Pancreas (tissue), 10 donors: ENCODE results near the gene MTFP1. TPM values are rescaled to one million over a fixed set of nuclear protein-coding genes. Genes with fewer than 3 reads are reported as not detected.

Experiments
- ATAC-seq, 4 donors: fragments of 200-7000 bp; cut with Tn5 transposase; one replicate each; pipeline versions ENCODE4 v1.8.0 to v1.9.1; 2020; ENCODE audit warnings: mild to moderate bottlenecking in 4 of 4, moderate library complexity in 4 of 4
- DNase-seq, 6 donors: peaks; one replicate each; pipeline ENCODE4 v3.0.0-alpha.2; 2020
- FAIRE-seq: peaks from 2 replicates; lab custom pipeline; 2012; peaks lifted over from hg19 to GRCh38; lab: Jason Lieb, UNC
- H3K27ac ChIP-seq, 4 donors: fragments of 200-600 bp; sonication (generic); 1 replicate in 3 of 4; 2 replicates in 1 of 4; pipeline versions ENCODE4 v1.5.0 to v1.8.0; 2020
- H3K27me3 ChIP-seq, 4 donors: fragments of 200-600 bp; one replicate each; pipeline ENCODE4 v1.8.0; 2021
- H3K36me3 ChIP-seq, 3 donors: fragments of 200-600 bp; sonication (generic) in 1 of 3; one replicate each; pipeline versions ENCODE4 v1.5.0 to v1.8.0; 2020 to 2021
- H3K4me1 ChIP-seq, 3 donors: fragments of 200-600 bp; one replicate each; pipeline ENCODE4 v1.8.0; 2021
- H3K4me3 ChIP-seq, 4 donors: fragments of 200-600 bp; sonication (generic) in 2 of 4; one replicate each; pipeline versions ENCODE4 v1.5.0 to v1.8.0; 2020 to 2021
- H3K9me3 ChIP-seq, 4 donors: fragments of 200-600 bp; one replicate each; pipeline ENCODE4 v1.8.0; 2021
- WGBS, 2 donors: extraction: QIAGEN DNeasy Blood & Tissue Kit; methylation state at CpG; one replicate each; pipeline ENCODE4 v1.1.7; 2013; 5-methylcytosine and 5-hydroxymethylcytosine counted together
- intact Hi-C, 3 donors: fragments of 100-400 bp; cut with DNase I; formaldehyde crosslinking; loops; one replicate each; pipeline versions ENCODE4 v1.11.1 to v1.14.2; 2022
- polyA plus RNA-seq, 2 donors: library from polyadenylated mRNA; stranded (reverse); fragments of 200-250 nt; gene quantifications; one replicate each; pipeline ENCODE4 v1.2.3, GENCODE V29; 2013
- total RNA-seq, 6 donors: library from RNA; stranded (reverse); fragmentation: NEBNext Ultra II Directional in 4 of 6; extraction: Animal tissue kit (Norgen Biotek cat#: 25700) in 4 of 6; gene quantifications; one replicate each; pipeline versions ENCODE4 v1.2.1 to v1.2.4, GENCODE V29; 2021 to 2023
- TF ChIP-seq, protein P1 (sequence below), 4 donors: fragments of 200-600 bp; sonication (generic) in 3 of 4; IDR thresholded peaks; one replicate each; pipeline versions ENCODE4 v1.5.0 to v1.8.0; 2021; ENCODE audit warnings: antibody characterized with exemption in 4 of 4
- donor health status: healthy with polysubstance abuse.
- donor health status: DM: no; HTN: no; CAD: no; lungs with moderate emphysema.
- donor health status: DM: no; HTN: no; CAD: no.
- donor health status: control.
- donor health status: control.
- donor health status: Bipolar disorder and iron deficiency.
- donor health status: DM: yes; HTN: yes; CAD: no.
- donor health status: DM: no; HTN: no; CAD: no.
- donor health status: DM: no; HTN: no; CAD: no.
- donor health status: DM: yes; HTN: yes; CAD: no.

Gene MTFP1
- total and polyA plus RNA-seq, 8 donors, result 3.2 to 15.7 (median 8.6) TPM

DNA sequence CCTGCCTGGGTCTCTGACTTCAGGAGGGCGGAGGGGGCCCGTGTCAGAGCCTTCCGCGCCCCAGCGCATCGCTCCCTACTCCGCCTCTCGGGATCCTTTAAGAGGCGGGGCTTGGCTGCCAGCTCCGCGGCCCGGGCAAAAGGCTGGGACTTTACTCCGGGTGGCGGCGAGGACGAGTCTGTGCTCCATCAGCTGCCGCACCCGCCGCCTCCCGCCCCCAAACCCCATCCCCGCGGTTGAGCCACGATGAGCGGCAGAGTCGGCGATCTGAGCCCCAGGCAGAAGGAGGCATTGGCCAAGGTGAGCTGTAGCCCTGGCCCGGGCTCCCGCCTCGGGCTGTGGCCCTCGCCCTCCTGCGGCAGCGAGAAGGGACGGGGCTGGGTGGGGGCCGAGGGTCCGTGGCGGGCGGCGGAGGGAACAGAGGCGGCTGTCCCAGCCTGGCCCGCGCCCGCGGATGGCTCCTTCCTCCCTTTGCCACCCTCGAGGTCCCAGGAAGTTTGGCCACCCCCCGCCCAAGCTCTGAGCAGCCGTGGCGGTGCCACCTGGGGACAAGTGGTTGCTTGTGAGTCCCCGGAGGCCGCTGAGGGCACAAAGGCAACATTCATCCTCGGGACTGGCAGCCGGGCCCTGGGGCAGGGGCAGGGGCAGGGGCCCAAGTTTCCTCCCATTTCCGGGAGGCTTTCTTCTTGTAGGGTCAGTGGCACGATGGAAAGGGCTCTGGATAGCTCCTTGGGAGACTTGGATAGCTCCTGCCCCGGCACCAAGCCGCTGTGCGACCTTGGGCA, 28.5 kb upstream of the MTFP1 start, which contains the start of gene SEC14L2:
Gene SEC14L2, plus strand, starts transcription at position 148 of the 785 bp plus-strand sequence. Its CDS starts 99 bp downstream, at position 247.
- intact Hi-C loops, result no loop called here
- peak within 1 kb of the TSS in 2 of 4 donors; percentile 5 to 39 for H3K27ac ChIP-seq

DNA sequence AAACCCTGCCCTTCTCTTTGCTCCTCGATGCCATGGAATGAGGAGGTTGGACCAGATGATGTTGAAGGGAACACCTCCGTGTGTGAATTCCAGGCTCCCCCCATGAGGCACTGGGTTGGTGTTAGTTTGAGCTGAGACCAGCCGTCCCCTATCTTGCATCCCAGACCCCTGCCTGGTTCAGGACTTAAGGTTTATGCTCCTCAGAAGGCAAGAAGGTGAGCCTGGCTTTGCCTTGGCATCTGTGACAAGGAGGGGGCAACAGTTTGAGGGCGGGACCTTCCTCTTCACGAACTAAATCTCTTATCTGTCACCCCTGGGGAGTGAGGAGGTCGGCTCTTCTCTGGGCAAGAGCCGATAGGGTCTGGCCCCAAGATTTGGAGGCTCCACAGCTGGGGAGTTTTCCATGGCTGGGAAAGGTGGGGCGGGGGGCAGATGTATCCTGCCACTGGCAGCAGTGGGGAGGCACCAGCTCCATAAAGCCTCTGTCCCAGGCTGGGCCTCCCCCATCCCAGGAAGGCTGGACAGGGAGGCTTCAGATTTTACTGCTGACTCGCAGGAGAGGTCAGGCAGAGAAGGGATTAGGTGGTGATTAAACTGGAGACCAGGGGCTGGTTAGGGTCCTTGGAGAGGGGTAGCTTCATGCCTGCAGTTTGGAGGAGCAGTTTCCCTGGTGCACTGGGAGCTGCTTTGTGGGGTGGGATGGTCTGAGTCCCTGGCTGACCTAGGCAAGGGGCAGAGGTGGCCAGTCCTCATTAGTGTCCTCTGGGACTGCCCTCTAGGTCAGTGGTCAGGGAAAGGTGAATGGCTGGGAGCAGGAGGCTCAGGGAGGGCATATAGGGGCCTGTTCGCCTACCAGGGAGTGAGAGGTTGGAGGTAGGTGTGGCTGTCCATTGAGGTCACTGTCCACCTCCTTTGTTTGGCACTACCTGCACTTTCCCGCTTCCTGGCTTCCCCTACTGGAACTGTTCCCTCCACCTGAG, 27.6 kb upstream of the MTFP1 start:
- Histone ChIP-seq H3K27ac (no peak overlapping the region), H3K4me3 (peak overlapping the region in 3 of 4 donors; percentile 33 to 72 (median 63)), H3K36me3 (no peaks in the 10 kb centered on the region), H3K4me1 (peaks cover 0 to 5% (median 0%) of the 10 kb centered on the region in 3 donors), H3K27me3 (no peaks in the 10 kb centered on the region), H3K9me3 (no peaks in the 10 kb centered on the region)
- 24 to 26% methylated on average over 11 of the region's 11 CpGs for WGBS, 2 donors
- TF ChIP-seq, protein P1, sequence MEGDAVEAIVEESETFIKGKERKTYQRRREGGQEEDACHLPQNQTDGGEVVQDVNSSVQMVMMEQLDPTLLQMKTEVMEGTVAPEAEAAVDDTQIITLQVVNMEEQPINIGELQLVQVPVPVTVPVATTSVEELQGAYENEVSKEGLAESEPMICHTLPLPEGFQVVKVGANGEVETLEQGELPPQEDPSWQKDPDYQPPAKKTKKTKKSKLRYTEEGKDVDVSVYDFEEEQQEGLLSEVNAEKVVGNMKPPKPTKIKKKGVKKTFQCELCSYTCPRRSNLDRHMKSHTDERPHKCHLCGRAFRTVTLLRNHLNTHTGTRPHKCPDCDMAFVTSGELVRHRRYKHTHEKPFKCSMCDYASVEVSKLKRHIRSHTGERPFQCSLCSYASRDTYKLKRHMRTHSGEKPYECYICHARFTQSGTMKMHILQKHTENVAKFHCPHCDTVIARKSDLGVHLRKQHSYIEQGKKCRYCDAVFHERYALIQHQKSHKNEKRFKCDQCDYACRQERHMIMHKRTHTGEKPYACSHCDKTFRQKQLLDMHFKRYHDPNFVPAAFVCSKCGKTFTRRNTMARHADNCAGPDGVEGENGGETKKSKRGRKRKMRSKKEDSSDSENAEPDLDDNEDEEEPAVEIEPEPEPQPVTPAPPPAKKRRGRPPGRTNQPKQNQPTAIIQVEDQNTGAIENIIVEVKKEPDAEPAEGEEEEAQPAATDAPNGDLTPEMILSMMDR (IDR thresholded peaks at IDR 0.05), result no peak
- DNase-seq, result no peak
- FAIRE-seq, result no peak
- intact Hi-C loops, result no loop called here
- peak in 1 of 4 donors; percentile 4 for ATAC-seq

More for the DNA sequence above, 28.5 kb upstream of the MTFP1 start, which contains the start of gene SEC14L2:
- DNase-seq, result peak; percentile 51 to 88 (median 68)
- TF ChIP-seq, protein P1 (IDR thresholded peaks at IDR 0.05), result no peak
- no peak for FAIRE-seq
- Histone ChIP-seq H3K27me3 (no peaks in the 10 kb centered on the region), H3K4me3 (peak within 1 kb of the TSS; percentile 33 to 72 (median 64)), H3K36me3 (no peaks in the 10 kb centered on the region), H3K4me1 (peaks cover 0 to 5% (median 0%) of the 10 kb centered on the region in 3 donors), H3K9me3 (no peaks in the 10 kb centered on the region)
- peak; percentile 79 to 93 (median 88) for ATAC-seq
- WGBS, 2 donors, result 0 to 1% methylated on average over 49 to 56 of the region's 56 CpGs

DNA sequence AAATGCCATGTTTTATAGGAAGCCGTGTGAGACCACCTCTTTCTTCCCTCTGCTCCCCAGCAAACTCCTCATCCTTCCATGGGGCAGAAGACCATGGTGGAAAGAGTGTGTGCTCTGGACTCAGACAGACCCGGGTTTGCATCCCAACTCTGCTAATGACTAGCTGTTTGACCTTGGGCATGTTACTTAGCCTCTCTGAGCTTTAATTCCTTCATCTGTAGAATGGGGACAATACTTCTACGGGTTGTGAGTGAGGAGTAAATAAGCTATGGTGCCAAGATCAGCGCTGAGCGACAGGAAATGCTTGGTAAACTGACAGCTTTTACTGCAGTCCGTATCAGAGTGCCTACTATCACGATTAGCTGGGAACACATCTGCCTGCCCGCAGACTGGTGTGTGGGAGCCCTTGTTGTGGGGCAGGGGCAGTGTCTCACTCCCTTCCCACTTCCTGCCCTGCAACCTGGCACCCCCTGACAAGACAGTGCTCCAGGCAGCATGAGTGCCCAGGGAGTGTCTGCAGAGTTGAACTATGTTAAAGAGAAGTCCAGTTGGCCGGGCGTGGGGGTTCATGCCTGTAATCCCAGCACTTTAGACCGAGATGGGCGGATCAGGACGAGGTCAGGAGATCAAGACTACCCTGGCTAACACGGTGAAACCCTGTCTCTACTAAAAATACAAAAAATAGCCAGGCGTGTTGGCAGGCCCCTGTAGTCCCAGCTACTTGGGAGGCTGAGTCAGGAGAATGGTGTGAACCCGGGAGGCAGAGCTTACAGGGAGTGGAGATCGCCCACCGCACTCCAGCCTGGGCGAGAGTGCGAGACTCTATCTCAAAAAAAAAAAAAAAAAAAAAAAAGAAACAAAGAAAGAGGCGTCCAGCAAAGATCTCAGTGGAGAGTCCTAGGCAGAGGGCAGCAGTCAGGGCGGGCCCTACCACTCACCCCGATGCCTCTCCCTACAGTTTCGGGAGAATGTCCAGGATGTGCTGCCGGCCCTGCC, 26.6 kb upstream of the MTFP1 start:
- no peaks in the 10 kb centered on the region for H3K27me3 ChIP-seq

DNA sequence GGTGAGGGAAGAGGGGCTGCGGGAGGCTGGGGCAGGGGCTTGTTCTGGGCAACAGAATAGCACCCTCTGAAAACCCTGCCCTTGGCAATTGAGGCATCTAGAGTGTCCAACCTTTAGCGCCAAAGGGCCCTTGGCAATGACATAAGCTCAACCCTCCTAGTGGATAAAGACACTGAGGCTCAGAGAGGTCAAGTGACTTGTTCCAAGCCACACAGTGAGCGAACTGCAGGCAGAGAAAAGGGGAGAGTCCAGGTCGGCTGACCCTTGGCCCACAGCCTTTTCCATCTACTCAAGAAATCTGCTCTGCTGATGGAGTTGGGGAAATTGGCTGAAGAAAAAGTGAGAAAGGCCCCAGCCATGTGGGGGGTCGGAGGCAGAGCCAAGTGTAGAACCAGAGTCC, 25.9 kb upstream of the MTFP1 start:
- H3K27me3 ChIP-seq, result no peaks in the 10 kb centered on the region

More for the DNA sequence above, 26.6 kb upstream of the MTFP1 start:
- Histone ChIP-seq H3K36me3 (no peaks in the 10 kb centered on the region), H3K4me3 (no peak overlapping the region), H3K9me3 (no peaks in the 10 kb centered on the region), H3K27ac (no peak overlapping the region), H3K4me1 (peaks cover 0 to 5% (median 0%) of the 10 kb centered on the region in 3 donors)
- TF ChIP-seq, protein P1 (IDR thresholded peaks at IDR 0.05), result no peak
- 59 to 66% methylated on average over 23 to 25 of the region's 25 CpGs for WGBS, 2 donors
- no peak for FAIRE-seq
- no peak for ATAC-seq
- no peak for DNase-seq
- intact Hi-C loops, result no loop called here

More for the DNA sequence above, 25.9 kb upstream of the MTFP1 start:
- FAIRE-seq (no peak), DNase-seq (no peak), ATAC-seq (no peak)
- 73 to 88% methylated on average over 5 of the region's 5 CpGs for WGBS, 2 donors
- intact Hi-C loops, result no loop called here
- Histone ChIP-seq H3K27ac (no peak overlapping the region), H3K9me3 (no peaks in the 10 kb centered on the region), H3K4me3 (no peak overlapping the region), H3K4me1 (peaks cover 0 to 5% (median 0%) of the 10 kb centered on the region in 3 donors), H3K36me3 (no peaks in the 10 kb centered on the region)
- TF ChIP-seq, protein P1 (IDR thresholded peaks at IDR 0.05), result no peak
